HG03159 (cell line): Measurements from ENCODE around the gene YBX2.

Source experiments
- ATAC-seq: cut with Tn5 transposase; IDR thresholded peaks from one replicate; pipeline ENCODE4 v1.9.1; 2021; ENCODE audit warnings: mild to moderate bottlenecking, moderate library complexity; ENCODE audit not compliant: unreplicated experiment

The YBX2 gene

DNA sequence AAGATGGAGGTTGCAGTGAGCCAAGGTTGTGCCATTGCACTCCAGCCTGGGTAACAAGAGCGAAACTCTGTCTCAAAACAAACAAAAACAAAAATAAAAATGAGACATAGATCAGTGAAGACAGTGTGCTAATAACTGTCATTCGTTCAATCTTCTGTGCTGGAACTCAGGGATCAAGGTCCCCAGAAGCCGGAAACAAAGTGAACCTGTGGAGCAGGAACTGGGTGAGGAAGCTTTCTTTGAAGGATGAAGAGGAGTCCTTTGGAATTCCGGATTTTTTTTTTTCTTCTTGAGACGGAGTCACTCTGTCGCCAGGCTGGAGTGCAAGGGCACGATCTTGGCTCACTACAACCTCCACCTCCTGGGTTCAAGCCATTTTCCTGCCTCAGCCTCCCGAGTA, 15.0 kb downstream of the YBX2 start:
- no peak for ATAC-seq

DNA sequence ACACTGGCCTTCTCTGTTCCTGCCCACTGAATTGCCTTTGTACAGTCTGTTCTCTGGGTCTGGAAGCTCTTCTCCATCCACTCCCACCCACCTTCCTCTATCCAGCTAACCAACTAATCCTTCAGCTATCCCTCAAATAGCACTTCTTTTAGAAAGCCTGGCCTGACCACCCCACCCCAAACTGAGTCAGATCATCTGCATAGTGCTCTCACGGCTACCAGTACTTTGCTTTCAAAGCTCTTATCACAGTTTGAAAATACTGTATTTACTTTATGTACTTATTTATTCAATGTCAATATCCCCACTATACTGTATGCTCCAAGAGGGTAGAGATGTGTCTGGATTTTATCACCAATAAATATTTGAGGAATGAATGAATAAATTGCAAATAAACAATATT, 27.7 kb downstream of the YBX2 start:
- no peak for ATAC-seq

DNA sequence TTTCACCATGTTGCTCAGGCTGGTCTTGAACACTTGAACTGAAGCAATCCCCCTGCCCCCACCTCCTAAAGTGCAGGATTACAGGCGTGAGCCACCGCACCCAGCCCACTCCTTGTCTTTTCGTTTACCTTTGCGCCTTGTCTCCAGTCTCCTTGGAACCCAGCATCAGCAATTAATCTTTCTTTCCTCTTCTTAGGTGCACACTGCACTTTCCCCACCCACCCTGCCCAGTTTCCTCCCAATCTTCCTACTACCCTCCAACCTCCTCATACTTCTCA, 30.7 kb downstream of the YBX2 start:
- no peak for ATAC-seq

DNA sequence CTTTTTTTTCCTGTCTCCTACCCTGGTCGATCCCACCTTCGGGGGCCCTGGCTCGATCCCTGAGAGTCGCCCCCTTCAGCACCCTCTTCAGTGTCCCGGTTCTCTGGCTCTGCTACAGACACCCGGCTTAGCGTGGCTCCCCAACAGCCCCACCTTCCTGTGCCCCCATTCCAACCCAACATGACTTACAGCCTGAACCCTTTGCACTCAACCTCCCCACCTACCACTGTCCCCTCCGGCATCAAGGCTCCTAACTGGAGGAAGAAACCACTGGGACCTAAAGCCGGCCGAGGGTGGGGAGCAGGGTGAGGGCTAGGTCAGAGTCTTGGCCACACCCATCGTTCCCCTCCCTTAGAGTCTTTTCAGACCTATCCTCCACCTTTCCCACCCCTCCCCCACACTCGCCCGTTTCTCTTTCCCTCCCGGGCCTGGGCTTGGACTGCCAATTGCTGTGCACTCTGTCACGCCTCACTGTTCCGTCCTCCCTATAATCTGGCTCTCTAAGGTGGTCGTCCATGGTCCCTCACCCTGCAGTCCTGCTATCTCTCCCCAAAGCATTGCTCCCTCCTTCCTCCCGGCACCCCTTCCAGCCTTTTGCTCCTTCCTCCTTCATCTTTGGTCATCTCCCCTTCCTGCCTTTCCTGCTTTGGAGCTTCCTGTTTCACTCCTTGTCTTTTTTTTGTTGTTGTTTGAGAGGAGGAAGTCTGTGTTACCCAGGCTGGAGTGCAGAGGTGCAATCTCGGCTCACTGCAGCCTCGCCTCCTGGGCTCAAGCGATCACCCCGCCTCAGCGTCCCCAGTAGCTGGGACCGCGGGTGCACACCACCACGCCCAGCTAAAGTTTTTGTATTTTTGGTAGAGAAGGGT, 31.3 kb downstream of the YBX2 start:
- no peak for ATAC-seq

DNA sequence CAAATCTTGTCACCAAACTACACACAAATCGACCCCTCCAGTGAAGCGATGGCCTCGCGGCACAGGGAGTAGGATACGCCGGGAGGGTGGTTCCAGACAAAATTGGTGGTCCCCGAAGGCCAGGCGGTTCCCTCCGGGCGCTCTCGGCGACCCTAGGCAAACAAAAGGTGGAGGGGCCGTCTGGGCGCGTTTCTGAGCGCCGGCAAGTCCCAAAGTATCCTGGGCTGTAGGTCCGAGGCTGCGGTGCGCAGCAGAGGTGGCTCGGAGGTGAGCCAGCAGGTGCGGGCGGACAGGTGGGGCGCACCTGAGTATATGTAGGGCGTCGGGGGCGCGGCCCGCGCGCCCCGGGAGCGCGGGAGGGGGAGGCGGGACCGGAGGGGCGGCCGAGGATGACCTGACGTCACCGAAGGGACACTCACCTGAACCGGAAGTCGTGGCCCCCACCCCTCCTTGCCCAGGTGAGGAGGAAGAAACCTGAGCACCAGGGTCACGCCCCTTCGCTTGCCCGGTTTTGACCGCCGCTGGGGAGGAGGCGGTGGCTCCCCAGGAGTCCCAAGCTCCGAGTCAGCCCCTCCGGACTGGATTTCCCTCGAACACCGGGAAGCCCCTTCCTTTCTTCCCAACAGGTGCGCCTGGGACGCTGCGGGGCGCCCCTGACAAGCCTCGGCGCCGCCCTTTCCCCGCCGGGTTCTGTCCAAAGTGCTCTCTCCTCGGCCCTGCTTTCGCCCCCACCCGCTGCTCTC, 32.1 kb downstream of the YBX2 start, which contains the start of gene CLDN7:
Gene CLDN7, minus strand, starts transcription at position 287 of the 743 bp plus-strand sequence. CDS start 435 bp downstream, outside the sequence.
- ATAC-seq: no peak

DNA sequence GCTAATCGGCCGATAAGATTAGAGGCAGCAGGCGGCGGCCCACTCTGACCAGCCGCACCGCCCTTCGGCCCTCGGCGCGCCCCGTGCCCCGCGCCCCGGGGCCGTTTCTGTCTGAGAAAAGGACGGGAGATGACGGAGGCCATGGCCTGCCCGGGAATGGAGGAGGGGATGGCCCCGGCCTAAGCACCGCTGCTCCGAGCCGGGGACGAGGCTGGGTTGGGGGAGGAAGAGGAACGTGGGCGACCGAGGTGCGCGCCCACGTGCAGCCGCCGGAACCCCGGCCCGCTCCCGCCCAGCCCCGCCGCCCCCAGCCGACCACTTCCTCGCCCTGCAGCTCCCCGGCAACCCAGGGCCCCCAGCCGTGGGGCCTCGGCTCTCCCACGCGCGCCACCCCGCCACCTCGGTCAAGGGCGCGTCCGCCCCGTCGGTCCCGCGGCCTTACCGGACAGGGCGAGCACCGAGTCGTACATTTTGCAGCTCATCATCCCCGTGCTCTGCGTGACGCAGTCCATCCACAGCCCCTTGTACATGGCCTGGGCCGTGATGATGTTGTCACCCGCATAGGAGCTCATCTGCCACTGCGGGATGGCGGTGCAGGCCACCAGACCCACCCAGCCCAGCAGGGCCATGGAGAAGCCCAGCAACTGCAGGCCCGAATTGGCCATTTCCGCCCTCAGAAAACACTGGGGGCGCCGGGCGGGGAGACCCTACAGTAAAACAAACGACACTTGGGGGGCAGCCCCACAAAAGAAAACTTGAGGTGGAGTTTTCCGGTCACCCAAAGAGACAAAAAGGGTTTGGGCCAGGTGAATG, 32.9 kb downstream of the YBX2 start:
- no peak for ATAC-seq

DNA sequence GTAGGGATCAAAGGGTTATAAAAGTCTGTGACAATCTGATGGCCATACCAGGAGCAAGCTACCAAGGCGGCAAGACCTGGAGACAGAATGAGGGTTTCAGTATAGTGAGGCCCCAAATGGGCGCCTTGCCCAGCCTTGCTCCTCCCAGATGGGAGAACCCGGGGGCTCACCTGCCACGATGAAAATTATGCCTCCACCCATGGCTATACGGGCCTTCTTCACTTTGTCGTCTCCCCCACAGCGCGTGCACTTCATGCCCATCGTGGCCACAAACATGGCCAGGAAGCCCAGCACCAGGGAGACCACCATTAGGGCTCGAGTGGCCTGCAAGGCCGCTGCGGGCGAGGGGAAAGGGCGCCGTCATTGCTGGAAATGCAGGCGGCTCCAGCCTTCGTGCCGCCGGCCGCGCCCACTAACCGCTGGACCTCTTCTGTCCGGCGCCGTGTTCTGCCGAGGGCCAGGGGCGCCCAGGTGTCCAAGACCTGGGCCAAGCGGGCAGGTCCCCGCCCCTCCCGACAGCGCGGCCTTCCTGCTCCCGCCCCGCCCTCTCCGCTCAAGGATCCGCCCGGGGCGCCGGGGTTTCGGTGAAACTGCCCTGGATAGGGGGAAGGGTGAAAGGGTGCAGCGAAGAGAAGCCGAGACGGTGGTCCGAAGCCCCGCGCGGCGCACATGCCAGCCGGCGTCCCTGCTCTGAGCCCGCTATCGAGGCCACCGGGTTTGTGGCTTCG, 33.6 kb downstream of the YBX2 start:
- no peak for ATAC-seq

DNA sequence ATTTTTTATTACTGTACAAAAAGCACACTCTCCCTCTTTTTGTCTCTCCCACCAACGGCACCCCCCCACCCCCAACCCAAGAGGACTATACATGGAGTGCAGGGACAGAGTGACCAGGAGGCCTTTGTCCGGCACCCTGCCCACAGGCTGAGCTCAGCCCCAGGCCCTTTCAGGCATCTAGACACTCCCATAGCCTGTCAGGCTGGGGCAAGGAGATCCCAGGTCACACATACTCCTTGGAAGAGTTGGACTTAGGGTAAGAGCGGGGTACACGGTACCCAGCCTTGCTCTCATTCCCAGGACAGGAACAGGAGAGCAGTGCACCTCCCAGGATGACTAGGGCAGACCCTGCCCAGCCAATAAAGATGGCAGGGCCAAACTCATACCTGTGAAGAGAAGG, 34.3 kb downstream of the YBX2 start:
- ATAC-seq: no peak

DNA sequence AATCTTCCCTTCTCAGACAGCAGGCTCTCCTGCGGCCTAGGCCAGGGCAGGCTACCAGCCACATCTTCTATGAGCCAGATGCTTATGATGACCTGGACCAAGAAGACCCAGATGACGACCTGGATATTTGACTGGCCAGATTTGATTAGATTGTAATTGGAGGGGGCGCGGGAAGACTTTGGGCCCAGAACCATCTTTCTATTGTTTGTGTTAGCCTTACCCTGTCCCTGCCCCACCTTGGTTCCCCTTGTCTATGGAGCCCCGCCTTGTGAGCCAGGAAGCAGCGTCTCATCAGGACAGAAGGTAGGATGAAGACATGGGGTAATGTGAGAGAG, 34.9 kb downstream of the YBX2 start:
- ATAC-seq: no peak

DNA sequence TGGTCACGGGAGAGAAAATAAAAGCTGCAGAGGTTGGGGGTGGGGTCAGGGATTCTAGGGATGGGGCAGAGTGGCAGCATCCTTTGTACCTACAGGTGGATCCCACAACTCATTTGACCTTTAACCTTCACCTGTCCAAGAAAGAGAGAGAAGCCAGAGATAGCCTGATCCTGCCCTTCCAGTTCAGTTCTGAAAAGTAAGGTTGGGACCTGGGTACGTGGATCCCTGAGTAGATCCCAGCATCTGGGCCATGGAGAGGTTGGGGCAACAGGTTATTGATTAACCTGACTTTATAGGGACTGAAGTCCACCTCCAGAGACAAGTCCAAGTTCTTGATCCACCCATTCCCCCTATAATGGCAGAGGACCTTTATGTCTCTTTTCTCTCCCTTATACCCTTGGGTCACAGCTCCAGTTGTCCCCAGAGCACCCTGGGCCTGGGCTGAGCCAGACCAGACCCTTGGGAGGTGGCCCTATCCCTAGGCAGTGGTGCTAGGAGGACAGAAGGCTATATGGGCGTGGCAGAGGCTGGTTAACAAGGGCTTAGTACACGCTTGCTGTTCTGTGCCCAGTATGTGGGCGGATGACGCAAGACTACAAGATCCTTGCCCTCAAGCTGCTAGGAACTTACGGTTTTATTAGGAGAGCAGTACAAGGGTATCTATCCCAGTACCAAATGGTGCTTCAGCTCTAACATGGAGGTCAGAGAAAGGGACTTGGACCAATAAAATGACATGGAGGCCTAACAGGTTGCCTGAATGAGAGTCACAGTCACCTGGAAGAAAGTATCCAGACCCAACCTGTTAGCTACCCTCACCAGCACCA, 35.5 kb downstream of the YBX2 start:
- no peak for ATAC-seq

DNA sequence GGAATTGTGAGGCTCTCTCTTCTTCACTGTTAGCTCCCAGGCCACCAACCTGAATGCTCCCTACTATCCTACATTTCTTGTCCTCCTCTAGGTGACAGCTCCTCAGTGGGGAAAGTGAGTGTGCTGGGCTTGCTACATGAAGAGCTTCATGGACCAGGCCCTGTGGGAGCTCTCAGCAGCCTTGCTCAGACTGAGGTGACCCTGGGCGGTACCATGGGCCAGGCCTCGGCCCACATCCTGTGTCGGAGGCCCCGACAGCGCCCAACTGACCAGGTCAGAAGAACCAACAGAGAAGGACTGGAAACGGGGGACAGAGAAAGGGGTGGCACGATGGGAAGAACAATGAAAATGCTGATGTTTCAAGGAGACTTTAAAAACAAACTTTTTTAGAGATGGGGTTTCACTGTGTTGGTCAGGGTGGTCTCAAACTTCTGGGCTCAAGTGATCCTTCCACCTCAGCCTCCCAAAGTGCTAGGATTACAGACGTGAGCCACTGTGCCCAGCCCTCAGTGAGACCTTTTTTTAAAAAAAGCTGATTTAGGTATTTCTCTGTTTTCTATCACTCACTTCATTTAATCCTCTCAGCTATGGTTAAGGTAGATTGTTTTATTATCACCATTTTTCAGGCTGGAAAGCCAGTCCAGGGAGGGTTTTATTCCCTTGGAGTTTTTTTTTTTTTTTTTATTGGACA, 37.5 kb downstream of the YBX2 start:
- no peak for ATAC-seq

DNA sequence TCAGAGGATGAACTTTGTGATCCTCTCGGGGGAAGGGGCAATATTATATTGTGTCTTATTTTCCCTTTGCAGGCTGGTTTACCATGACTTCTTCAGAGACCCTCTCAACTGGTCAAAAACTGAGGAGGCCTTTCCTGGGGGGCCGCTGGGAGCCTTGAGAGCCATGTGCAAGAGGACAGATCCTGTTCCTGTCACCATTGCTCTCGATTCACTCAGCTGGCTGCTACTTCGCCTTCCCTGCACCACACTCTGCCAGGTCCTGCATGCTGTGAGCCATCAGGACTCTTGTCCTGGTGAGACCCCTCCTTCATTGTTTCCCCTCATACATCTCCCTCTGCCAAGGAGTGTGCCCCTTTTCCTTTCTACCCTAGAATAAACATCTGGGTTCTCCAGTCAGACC, 39.9 kb downstream of the YBX2 start:
- ATAC-seq: no peak

DNA sequence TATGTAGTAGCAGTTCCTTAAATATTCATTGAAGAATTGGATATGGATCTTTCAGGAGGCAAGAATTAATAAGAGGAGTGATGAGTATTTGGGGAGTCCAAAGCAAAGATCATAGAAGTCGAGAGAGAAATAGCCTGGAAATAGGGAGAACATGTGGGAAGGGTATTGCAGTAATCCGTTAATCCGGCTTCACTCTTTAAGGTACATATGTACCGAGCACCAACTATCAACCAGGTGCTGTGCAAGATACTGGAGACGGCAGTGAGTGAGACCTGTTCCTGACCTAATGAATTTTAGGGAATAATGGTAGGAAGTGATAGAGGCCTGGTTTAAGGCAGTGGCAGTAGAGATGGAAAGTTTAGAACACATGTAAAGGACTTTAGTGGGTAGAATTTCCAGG, 41.4 kb downstream of the YBX2 start:
- ATAC-seq: no peak

DNA sequence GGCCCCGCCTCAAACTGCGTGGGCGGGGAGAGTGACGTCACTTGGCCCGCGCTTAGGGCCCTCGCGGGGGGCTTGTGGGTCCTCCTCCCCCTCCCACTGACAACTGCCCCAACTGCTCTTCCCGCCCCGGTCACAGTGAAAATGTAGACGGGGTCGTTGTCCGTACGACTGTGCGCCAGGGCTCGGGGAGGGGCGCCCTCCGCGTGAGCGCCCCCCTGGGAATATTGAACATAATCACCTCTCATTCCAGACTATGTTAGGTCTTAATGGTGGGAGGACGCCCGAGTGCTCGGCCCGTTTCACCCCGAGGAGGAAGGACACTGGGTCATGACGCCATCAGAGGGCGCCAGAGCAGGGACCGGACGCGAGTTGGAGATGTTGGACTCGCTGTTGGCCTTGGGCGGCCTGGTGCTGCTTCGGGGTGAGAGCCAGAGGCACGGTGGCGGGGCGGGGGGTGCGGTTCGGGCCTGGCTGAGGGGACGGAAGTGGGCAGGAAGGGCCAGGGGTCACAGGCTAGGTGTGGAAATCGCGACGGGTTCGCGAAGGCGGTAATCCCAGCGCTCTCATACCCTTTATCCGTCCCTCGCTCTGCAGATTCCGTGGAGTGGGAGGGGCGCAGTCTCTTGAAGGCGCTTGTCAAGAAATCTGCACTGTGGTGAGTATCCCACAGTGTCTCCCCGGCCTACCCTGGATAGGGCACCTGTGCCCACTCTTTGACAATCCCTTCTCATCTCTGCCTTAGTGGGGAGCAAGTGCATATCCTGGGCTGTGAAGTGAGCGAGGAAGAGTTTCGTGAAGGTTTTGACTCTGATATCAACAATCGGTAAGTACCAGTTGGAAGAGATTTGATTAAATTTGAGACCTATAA, 42.0 kb downstream of the YBX2 start, which contains the start of gene ELP5:
Gene ELP5, plus strand, starts transcription at position 40 of the 868 bp plus-strand sequence. Its CDS starts 336 bp downstream, at position 376.
- ATAC-seq: peak; percentile 59

DNA sequence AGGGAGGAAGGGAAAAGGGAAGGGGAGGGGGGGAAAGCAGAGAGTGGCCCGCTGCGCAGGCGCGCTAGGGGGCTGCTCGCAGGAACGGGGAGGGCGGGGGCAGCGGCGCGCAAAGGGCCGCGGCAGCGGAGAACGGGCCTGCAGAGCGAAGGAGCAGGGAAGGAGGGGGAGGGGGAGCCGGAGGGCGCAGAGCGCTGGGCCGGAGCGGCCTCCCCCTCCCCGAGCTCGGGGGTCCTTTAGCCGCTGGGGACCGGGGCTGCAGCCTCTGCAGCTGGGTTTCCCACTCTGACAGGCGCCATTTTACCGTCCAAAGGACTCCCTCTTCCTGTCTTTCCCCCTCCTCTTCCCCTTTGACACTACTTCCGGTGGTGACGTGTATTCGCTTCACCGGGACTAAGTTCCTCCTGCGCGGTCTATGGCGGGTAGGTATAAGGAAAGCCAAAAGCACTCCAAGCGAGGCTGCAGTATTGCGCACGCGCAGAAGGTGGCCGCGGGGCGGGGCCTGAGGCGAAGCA, 42.7 kb downstream of the YBX2 start, which contains the start of gene CTDNEP1:
Gene CTDNEP1, minus strand, starts transcription at position 74 of the 515 bp plus-strand sequence. CDS start 438 bp downstream, outside the sequence.
- peak; percentile 85 for ATAC-seq

DNA sequence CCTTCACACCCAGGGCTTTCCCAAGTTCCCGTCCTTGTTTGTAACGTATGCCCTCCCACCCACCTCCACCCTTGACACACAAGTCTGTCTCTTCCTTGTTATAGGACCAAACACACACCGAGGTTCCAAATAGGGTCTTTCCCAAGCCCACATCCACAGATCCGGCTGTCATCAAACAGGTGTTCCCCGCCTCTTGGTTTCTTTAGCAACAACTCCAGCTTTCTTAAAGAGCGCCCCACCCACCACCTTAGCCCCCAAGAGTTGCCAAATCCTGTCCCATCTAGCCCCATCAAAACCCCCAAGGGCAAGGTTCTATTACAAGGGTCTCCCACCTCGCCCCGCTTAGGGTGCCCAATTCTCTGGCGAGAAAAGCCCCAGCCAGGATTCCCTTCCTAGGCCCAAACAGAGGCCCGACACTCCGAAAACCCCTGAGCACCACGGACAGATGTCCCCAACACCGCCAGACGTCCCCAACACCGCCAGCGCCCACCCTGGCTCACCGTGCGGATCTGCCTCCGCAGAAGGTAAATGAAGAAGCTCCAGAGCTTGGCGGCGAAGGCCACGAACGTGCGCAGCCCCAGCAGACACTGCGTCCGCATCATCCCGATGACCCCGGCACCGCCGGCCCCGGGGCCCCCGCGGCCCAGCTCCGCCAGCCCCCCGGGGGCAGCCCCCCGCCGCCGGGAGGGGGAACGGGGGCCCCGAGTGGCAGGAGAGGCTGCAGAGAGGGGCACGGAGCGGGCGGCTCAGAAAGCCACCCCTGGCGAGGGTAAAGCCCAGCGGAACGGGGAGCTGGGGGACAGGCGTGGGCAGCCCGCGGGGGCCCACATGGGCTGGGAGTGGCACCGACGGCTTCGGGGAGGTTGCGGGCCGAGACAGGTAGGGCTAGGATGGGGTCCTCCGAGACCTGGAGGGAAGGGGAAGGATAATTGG, 43.5 kb downstream of the YBX2 start:
- ATAC-seq: no peak

DNA sequence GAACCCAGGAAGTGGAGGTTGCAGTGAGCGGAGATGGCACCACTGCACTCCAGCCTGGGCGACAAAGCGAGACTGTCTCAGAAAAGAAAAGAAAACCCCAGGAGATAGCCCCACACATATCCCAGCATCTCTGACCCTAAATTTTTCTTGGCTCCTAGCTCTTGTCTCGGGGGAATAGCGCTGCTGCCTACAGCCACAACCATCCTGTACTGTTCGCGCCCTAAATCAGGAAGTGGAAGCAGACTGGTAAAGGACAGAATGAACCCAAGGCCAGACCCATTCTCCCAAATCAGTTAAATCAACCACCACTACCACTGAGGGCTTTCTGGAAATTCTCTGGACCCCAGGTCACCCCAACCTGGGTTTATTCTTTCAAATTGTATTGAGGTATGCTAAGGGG, 44.6 kb downstream of the YBX2 start:
- ATAC-seq: no peak
